ENCODE results near the gene LENG1. TPM values are rescaled to one million over a fixed set of nuclear protein-coding genes. Genes with fewer than 3 reads are reported as not detected.

Gene LENG1
- total and polyA plus RNA-seq, 9 of the 15 experiments (the other 6 are each of a cell fraction or from before 2014, with no cell fraction given): 0.30 to 10.5 (median 4.7) TPM

- TF ChIP-seq AFF1 (IDR thresholded peaks at IDR 0.05; ENCODE audit: low read depth in 1 of 2, partially characterized antibody in 2 of 2): no peak
- no peak for TF ChIP-seq MLLT1 (IDR thresholded peaks at IDR 0.05)
- TF ChIP-seq ZNF830 (CRISPR knock-in tag; IDR thresholded peaks at IDR 0.05): no peak
- no peak for TF ChIP-seq ETS1 (conservative IDR thresholded peaks at IDR 0.05; ENCODE audit: control insufficient read depth, low read depth, low read length)
- no peak for TF ChIP-seq SUPT5H (IDR thresholded peaks at IDR 0.05)
- TF ChIP-seq SMARCA4 (IDR thresholded peaks at IDR 0.05): no peak
- TF ChIP-seq NCOA4 (IDR thresholded peaks at IDR 0.05; ENCODE audit: partially characterized antibody): no peak
Observed at GRCh38 chr19:54197121-54197520, 37.6 kb upstream of the LENG1 start (continued).

All from K562 (cell line).